Body of pancreas (tissue), 4 donors: ENCODE data around the gene THTPA. TPM values are rescaled to one million over a fixed set of nuclear protein-coding genes. Genes with fewer than 3 reads are reported as not detected.
A peak's percentile ranks its signal among the peaks of the same experiment; 100 is the strongest.

Experiments used
- ATAC-seq: fragments of 150-250 bp; one replicate; pipeline ENCODE4 v1.9.1; 2016
- DNase-seq, 4 donors: peaks; one replicate each; pipeline ENCODE4 v3.0.0-alpha.2; 2019
- H3K27ac ChIP-seq, 4 donors: fragments of 200-600 bp; sonication (generic); 1 replicate in 3 of 4; 2 replicates in 1 of 4; pipeline versions ENCODE4 v1.5.1 to v1.6.1; 2016 to 2019; ENCODE audit warnings: mild to moderate bottlenecking in 1 of 4, mixed read lengths in 1 of 4, moderate library complexity in 1 of 4
- H3K27me3 ChIP-seq, 2 donors: fragments of 200-600 bp; sonication (generic); one replicate each; pipeline ENCODE4 v1.6.0; 2016; ENCODE audit warnings: mild to moderate bottlenecking in 1 of 2
- H3K36me3 ChIP-seq, 2 donors: fragments of 200-600 bp; sonication (generic); replicated peaks in 1 of 2; 2 replicates each; pipeline ENCODE4 v1.5.1; 2016; ENCODE audit warnings: low read depth in 2 of 2; ENCODE audit not compliant: insufficient read depth in 1 of 2
- H3K4me1 ChIP-seq: fragments of 200-600 bp; sonication (generic); one replicate; pipeline ENCODE4 v1.6.0; 2016
- H3K4me3 ChIP-seq, 2 donors: fragments of 200-600 bp; sonication (generic); 1 replicate in 1 of 2; 2 replicates in 1 of 2; pipeline ENCODE4 v1.5.1; 2016 to 2019
- H3K9me3 ChIP-seq, 3 donors: fragments of 200-600 bp; sonication (generic); 1 replicate in 2 of 3; 2 replicates in 1 of 3; pipeline ENCODE4 v1.5.1; 2016
- CTCF ChIP-seq, 7 experiments: fragments of 450-650 bp in 4 of 7; fragments of 200-600 bp in 3 of 7; sonication (generic) in 3 of 7; IDR thresholded peaks; one replicate each; pipeline ENCODE4 v1.5.1; 2016 to 2019; ENCODE audit warnings: antibody characterized with exemption in 7 of 7
- POLR2A ChIP-seq, 3 donors: fragments of 450-650 bp; IDR thresholded peaks; one replicate each; pipeline ENCODE4 v1.6.1; 2016; ENCODE audit warnings: antibody characterized with exemption in 3 of 3, mild to moderate bottlenecking in 2 of 3
- WGBS, 2 donors: methylation state at CpG; one replicate each; pipeline ENCODE4 v1.1.5; 2017; 5-methylcytosine and 5-hydroxymethylcytosine counted together
- intact Hi-C: fragments of 100-400 bp; cut with DNase I; formaldehyde crosslinking; loops from one replicate; pipeline ENCODE4 v1.15.1; 2023
- total RNA-seq, 2 donors: library from RNA; depleted of rRNA; stranded (reverse); fragments of >200 nt; gene quantifications; one replicate each; pipeline ENCODE4 v1.1.0, GENCODE V29; 2016

Gene THTPA
- total RNA-seq, 2 donors from 2014 or later: 11.7 to 43.2 TPM

GRCh38 chr14:23571701-23572523 is 15.8 kb downstream of the THTPA start:
- DNase-seq (peak in 1 of 4 donors; percentile 9), ATAC-seq (no peak)
- intact Hi-C loops: no loop called here
- Histone ChIP-seq H3K27ac (no peak overlapping the region), H3K4me3 (no peak overlapping the region), H3K36me3 (no peaks in the 10 kb centered on the region), H3K9me3 (no peaks in the 10 kb centered on the region), H3K4me1 (peaks cover 24% of the 10 kb centered on the region), H3K27me3 (peaks cover 0 to 19% of the 10 kb centered on the region in 2 donors)
- TF ChIP-seq CTCF (IDR thresholded peaks at IDR 0.05) (no peak), POLR2A (IDR thresholded peaks at IDR 0.05) (no peak)
- WGBS, 2 donors: 68% methylated on average over 14 of the region's 14 CpGs

GRCh38 chr14:23572524-23572828 is 16.4 kb downstream of the THTPA start:
- Histone ChIP-seq H3K36me3 (no peaks in the 10 kb centered on the region), H3K4me1 (peaks cover 28% of the 10 kb centered on the region), H3K27me3 (peaks cover 0 to 25% of the 10 kb centered on the region in 2 donors), H3K27ac (no peak overlapping the region), H3K4me3 (no peak overlapping the region), H3K9me3 (no peaks in the 10 kb centered on the region)
- no peak for ATAC-seq
- no peak for DNase-seq
- 61 to 72% methylated on average over 4 of the region's 4 CpGs for WGBS, 2 donors
- TF ChIP-seq POLR2A (IDR thresholded peaks at IDR 0.05) (no peak), CTCF (IDR thresholded peaks at IDR 0.05) (no peak)
- intact Hi-C loops: no loop called here

- TF ChIP-seq POLR2A (IDR thresholded peaks at IDR 0.05) (no peak), CTCF (IDR thresholded peaks at IDR 0.05) (no peak)
- intact Hi-C loops: no loop called here
- ATAC-seq (no peak), DNase-seq (peak in 1 of 4 donors; percentile 50)
- Histone ChIP-seq H3K4me1 (peaks cover 27% of the 10 kb centered on the region), H3K27ac (no peak overlapping the region), H3K9me3 (no peaks in the 10 kb centered on the region), H3K36me3 (no peaks in the 10 kb centered on the region), H3K27me3 (peaks cover 0 to 28% of the 10 kb centered on the region in 2 donors), H3K4me3 (no peak overlapping the region)
- 44 to 55% methylated on average over 4 of the region's 4 CpGs for WGBS, 2 donors
Observed at GRCh38 chr14:23572836-23573235, 16.8 kb downstream of the THTPA start.

- ATAC-seq: no peak
- TF ChIP-seq CTCF (IDR thresholded peaks at IDR 0.05): no peak
- no peak for TF ChIP-seq POLR2A (IDR thresholded peaks at IDR 0.05)
- H3K9me3 ChIP-seq: no peaks in the 10 kb centered on the region
- WGBS, 2 donors: 59 to 61% methylated on average over 5 of the region's 5 CpGs
- intact Hi-C loops: no loop called here
- H3K36me3 ChIP-seq: no peaks in the 10 kb centered on the region
- H3K4me3 ChIP-seq: no peak overlapping the region
- no peak overlapping the region for H3K27ac ChIP-seq
- peaks cover 0 to 28% of the 10 kb centered on the region in 2 donors for H3K27me3 ChIP-seq
- H3K4me1 ChIP-seq: peaks cover 20% of the 10 kb centered on the region
- peak in 1 of 4 donors; percentile 48 for DNase-seq
Observed at GRCh38 chr14:23573384-23574015, 17.4 kb downstream of the THTPA start.
